Thyroid gland (tissue), 4 donors: ENCODE data around the gene YAE1. TPM values are rescaled to one million over a fixed set of nuclear protein-coding genes. Genes with fewer than 3 reads are reported as not detected.
A peak's percentile ranks its signal among the peaks of the same experiment; 100 is the strongest.

Experiments
- DNase-seq, 2 donors: peaks; one replicate each; pipeline ENCODE4 v3.0.0-alpha.2; 2019
- H3K27ac ChIP-seq, 3 donors: fragments of 200-600 bp; sonication (generic); 1 replicate in 2 of 3; 2 replicates in 1 of 3; pipeline ENCODE4 v1.5.1; 2016 to 2019; ENCODE audit warnings: mild to moderate bottlenecking in 1 of 3, moderate library complexity in 1 of 3
- H3K27me3 ChIP-seq: fragments of 200-600 bp; sonication (generic); one replicate; pipeline ENCODE4 v1.5.1; 2019
- H3K36me3 ChIP-seq, 2 donors: fragments of 200-600 bp; sonication (generic); one replicate each; pipeline ENCODE4 v1.5.1; 2016 to 2019
- H3K4me1 ChIP-seq, 2 donors: fragments of 200-600 bp; sonication (generic); one replicate each; pipeline ENCODE4 v1.5.1; 2017 to 2019
- H3K4me3 ChIP-seq, 3 donors: fragments of 200-600 bp; sonication (generic); replicated peaks in 1 of 3; 1 replicate in 2 of 3; 2 replicates in 1 of 3; pipeline ENCODE4 v1.5.1; 2016; ENCODE audit warnings: mild to moderate bottlenecking in 1 of 3
- H3K9me3 ChIP-seq: fragments of 200-600 bp; sonication (generic); one replicate; pipeline ENCODE4 v1.5.1; 2017
- CTCF ChIP-seq, 6 experiments: fragments of 200-600 bp in 3 of 6; fragments of 450-650 bp in 3 of 6; sonication (generic) in 3 of 6; IDR thresholded peaks; one replicate each; pipeline ENCODE4 v1.5.1; 2016 to 2019; ENCODE audit warnings: antibody characterized with exemption in 6 of 6, mild to moderate bottlenecking in 2 of 6, inconsistent platforms in 1 of 6, moderate library complexity in 1 of 6
- POLR2A ChIP-seq, 2 donors: fragments of 450-650 bp; IDR thresholded peaks; one replicate each; pipeline ENCODE4 v1.6.1; 2017; ENCODE audit warnings: antibody characterized with exemption in 2 of 2, mild to moderate bottlenecking in 2 of 2, moderate library complexity in 1 of 2
- WGBS, 2 donors: methylation state at CpG; one replicate each; pipeline ENCODE4 v1.1.5; 2017; 5-methylcytosine and 5-hydroxymethylcytosine counted together
- intact Hi-C: fragments of 100-400 bp; cut with DNase I; formaldehyde crosslinking; loops from one replicate; pipeline ENCODE4 v1.15.1; 2023
- total RNA-seq, 4 donors: library from RNA; depleted of rRNA; stranded (reverse); fragments of >200 nt; gene quantifications; one replicate each; pipeline ENCODE4 v1.2.3, GENCODE V29; 2016

The YAE1 gene
- total RNA-seq, 4 donors from 2014 or later = 27.1 to 59.4 (median 33.6) TPM

GRCh38 chr7:39557911-39558310, 8.3 kb upstream of the YAE1 start:
- Histone ChIP-seq H3K27me3 (no peaks in the 10 kb centered on the region), H3K4me1 (no peaks in the 10 kb centered on the region), H3K9me3 (no peaks in the 10 kb centered on the region), H3K4me3 (no peak overlapping the region), H3K36me3 (no peaks in the 10 kb centered on the region), H3K27ac (no peak overlapping the region)
- no peak for DNase-seq
- TF ChIP-seq CTCF (IDR thresholded peaks at IDR 0.05) (no peak), POLR2A (IDR thresholded peaks at IDR 0.05) (no peak)
- intact Hi-C loops = no loop called here

- no peak overlapping the region for H3K4me3 ChIP-seq
- no peak for DNase-seq
- peaks cover 0 to 2% of the 10 kb centered on the region in 2 donors for H3K4me1 ChIP-seq
- no peaks in the 10 kb centered on the region for H3K36me3 ChIP-seq
- intact Hi-C loops = no loop called here
- no peak for TF ChIP-seq CTCF (IDR thresholded peaks at IDR 0.05)
- no peak for TF ChIP-seq POLR2A (IDR thresholded peaks at IDR 0.05)
- no peaks in the 10 kb centered on the region for H3K9me3 ChIP-seq
- no peak overlapping the region for H3K27ac ChIP-seq
- WGBS, 2 donors = 55 to 63% methylated on average over 1 of the region's 1 CpG
- H3K27me3 ChIP-seq = no peaks in the 10 kb centered on the region
Measured at GRCh38 chr7:39560408-39560807, 5.8 kb upstream of the YAE1 start.

- no peak for DNase-seq
- intact Hi-C loops = no loop called here
- TF ChIP-seq POLR2A (IDR thresholded peaks at IDR 0.05) (no peak), CTCF (IDR thresholded peaks at IDR 0.05) (no peak)
- 53 to 94% methylated on average over 1 of the region's 1 CpG for WGBS, 2 donors
- no peaks in the 10 kb centered on the region for H3K9me3 ChIP-seq
- no peaks in the 10 kb centered on the region for H3K27me3 ChIP-seq
- peaks cover 0 to 6% of the 10 kb centered on the region in 2 donors for H3K4me1 ChIP-seq
- H3K27ac ChIP-seq = no peak overlapping the region
- no peak overlapping the region for H3K4me3 ChIP-seq
- H3K36me3 ChIP-seq = no peaks in the 10 kb centered on the region
Measured at GRCh38 chr7:39560997-39561396, 5.2 kb upstream of the YAE1 start.

GRCh38 chr7:39565538-39565937, 666 bp upstream of the YAE1 start:
- peaks cover 0 to 3% of the 10 kb centered on the region in 2 donors for H3K36me3 ChIP-seq
- intact Hi-C loops = no loop called here
- DNase-seq = no peak
- H3K4me3 ChIP-seq = peak overlapping the region in 2 of 3 donors; percentile 67 to 72
- H3K27ac ChIP-seq = peak overlapping the region; percentile 32 to 83 (median 46)
- no peaks in the 10 kb centered on the region for H3K27me3 ChIP-seq
- 52 to 56% methylated on average over 4 of the region's 4 CpGs for WGBS, 2 donors
- no peaks in the 10 kb centered on the region for H3K9me3 ChIP-seq
- peaks cover 9 to 13% of the 10 kb centered on the region in 2 donors for H3K4me1 ChIP-seq
- TF ChIP-seq CTCF (IDR thresholded peaks at IDR 0.05) = no peak
- no peak for TF ChIP-seq POLR2A (IDR thresholded peaks at IDR 0.05)

GRCh38 chr7:39567294-39567693, 1.1 kb downstream of the YAE1 start:
- H3K36me3 ChIP-seq = peaks cover 5 to 7% of the 10 kb centered on the region in 2 donors
- 64 to 66% methylated on average over 2 of the region's 2 CpGs for WGBS, 2 donors
- intact Hi-C loops = no loop called here
- no peaks in the 10 kb centered on the region for H3K9me3 ChIP-seq
- peaks cover 9 to 13% of the 10 kb centered on the region in 2 donors for H3K4me1 ChIP-seq
- H3K27me3 ChIP-seq = no peaks in the 10 kb centered on the region
- H3K27ac ChIP-seq = no peak overlapping the region
- DNase-seq = no peak
- H3K4me3 ChIP-seq = no peak overlapping the region
- TF ChIP-seq CTCF (IDR thresholded peaks at IDR 0.05) (no peak), POLR2A (IDR thresholded peaks at IDR 0.05) (no peak)
